Heart left ventricle (tissue), 16 donors: ENCODE results near the gene RNF224. TPM values are rescaled to one million over a fixed set of nuclear protein-coding genes. Genes with fewer than 3 reads are reported as not detected.

Source experiments
- ATAC-seq, 4 donors: fragments of 200-7000 bp; cut with Tn5 transposase; one replicate each; pipeline ENCODE4 v1.9.1; 2020 to 2022; ENCODE audit warnings: moderate library complexity in 4 of 4, mild to moderate bottlenecking in 3 of 4, moderate number of reproducible peaks in 1 of 4
- DNase-seq, 5 donors: peaks; one replicate each; pipeline ENCODE4 v3.0.0-alpha.2; 2020
- H3K27ac ChIP-seq, 12 donors: fragments of 200-600 bp; sonication (generic) in 4 of 12; one replicate each; pipeline versions ENCODE4 v1.5.0 to v1.8.0; 2016 to 2022; ENCODE audit warnings: mild to moderate bottlenecking in 2 of 12
- H3K27me3 ChIP-seq, 9 donors: fragments of 200-600 bp; sonication (generic) in 2 of 9; one replicate each; pipeline versions ENCODE4 v1.5.1 to v1.8.0; 2016 to 2022; ENCODE audit warnings: mild to moderate bottlenecking in 3 of 9
- H3K36me3 ChIP-seq, 9 donors: fragments of 200-600 bp; sonication (generic) in 2 of 9; one replicate each; pipeline versions ENCODE4 v1.5.0 to v1.8.0; 2018 to 2022; ENCODE audit warnings: mild to moderate bottlenecking in 2 of 9
- H3K4me1 ChIP-seq, 12 donors: fragments of 200-600 bp; sonication (generic) in 4 of 12; one replicate each; pipeline versions ENCODE4 v1.5.0 to v1.8.0; 2016 to 2022; ENCODE audit warnings: mild to moderate bottlenecking in 3 of 12
- H3K4me3 ChIP-seq, 12 donors: fragments of 200-600 bp; sonication (generic) in 4 of 12; one replicate each; pipeline versions ENCODE4 v1.5.0 to v1.8.0; 2017 to 2022; ENCODE audit warnings: mild to moderate bottlenecking in 9 of 12, moderate library complexity in 4 of 12
- H3K9me3 ChIP-seq, 12 donors: fragments of 200-600 bp; sonication (generic) in 4 of 12; one replicate each; pipeline versions ENCODE4 v1.5.0 to v1.8.0; 2016 to 2022; ENCODE audit warnings: mild to moderate bottlenecking in 1 of 12
- CTCF ChIP-seq, 12 donors: fragments of 200-600 bp; sonication (generic) in 4 of 12; IDR thresholded peaks; one replicate each; pipeline versions ENCODE4 v1.5.0 to v1.8.0; 2018 to 2022; ENCODE audit warnings: antibody characterized with exemption in 12 of 12, mild to moderate bottlenecking in 5 of 12
- POLR2A ChIP-seq, 2 donors: fragments of 450-650 bp; IDR thresholded peaks; one replicate each; pipeline ENCODE4 v1.6.1; 2017; ENCODE audit warnings: antibody characterized with exemption in 2 of 2, mild to moderate bottlenecking in 2 of 2, moderate library complexity in 2 of 2
- WGBS, 4 donors: extraction: QIAGEN DNeasy Blood & Tissue Kit in 2 of 4; methylation state at CpG; one replicate each; pipeline versions ENCODE4 v1.1.5 to v1.1.7; 2013 to 2018; 5-methylcytosine and 5-hydroxymethylcytosine counted together
- intact Hi-C, 10 donors: fragments of 100-400 bp; cut with DNase I; formaldehyde crosslinking; loops; one replicate each; pipeline versions ENCODE4 v1.11.1 to v1.14.2; 2022
- polyA plus RNA-seq, 2 donors: library from polyadenylated mRNA; stranded (reverse); fragments of 200-250 nt; gene quantifications; one replicate each; pipeline ENCODE4 v1.2.3, GENCODE V29; 2013
- total RNA-seq, 9 donors: library from RNA; depleted of rRNA in 2 of 9; stranded (reverse); fragments of >200 nt in 2 of 9; fragmentation: NEBNext Ultra II Directional in 3 of 9; extraction: Animal tissue kit (Norgen Biotek cat#: 25700) in 3 of 9; gene quantifications; one replicate each; pipeline versions ENCODE4 v1.1.0 to v1.2.4, GENCODE V29; 2016 to 2023
- donor health status: ischemic (EF 13 %, LVEDD 7.1; RV severe dilation, severe dysfunction).
- donor health status: healthy with polysubstance abuse.
- donor health status: DM: no; HTN: yes; CAD: no.
- donor health status: DM: no; HTN: no; CAD: no.
- donor health status: ischemic (EF 25% LVEDD 6.9; RV normal size, moderate dysfunction).
- donor health status: ischemic (EF 25% LVEDD 5.7; RV mildly dilated, moderate dysfunction).
- donor health status: healthy.
- donor health status: DM: yes; HTN: yes; CAD: no.
- donor health status: ischemic (EF 35%, LVEDD 5.7; RV mildly dilated, moderate dysfunction).
- donor health status: nonischemic (EF 11% LVEDD 7.7; RV severe dilation, severe dysfunction).
- donor health status: DM: yes; HTN: yes; CAD: no.
- donor health status: PGD.
- donor health status: ischemic (EF 29% LVEDD 5.4; RV normal size, mild dysfunction).
- donor health status: nonischemic (EF 23%, LVEDD 6.1; RV moderate dilation, normal function).

The RNF224 gene
- total and polyA plus RNA-seq, 11 donors: not detected

GRCh38 chr9:137198051-137198901, 29.0 kb upstream of the RNF224 start:
- WGBS, 4 donors: 61 to 75% (median 68%) methylated on average over 4 to 19 of the region's 19 CpGs
- ATAC-seq (no peak), DNase-seq (no peak)
- Histone ChIP-seq H3K4me1 (peaks cover 5 to 90% (median 71%) of the 10 kb centered on the region in 12 donors), H3K4me3 (peak overlapping the region in 9 of 12 donors; percentile 3 to 94 (median 68)), H3K27me3 (no peaks in the 10 kb centered on the region), H3K36me3 (no peaks in the 10 kb centered on the region), H3K9me3 (no peaks in the 10 kb centered on the region), H3K27ac (peak overlapping the region in 6 of 12 donors; percentile 8 to 70 (median 26))
- intact Hi-C loops: no loop called here
- TF ChIP-seq CTCF (IDR thresholded peaks at IDR 0.05) (no peak), POLR2A (IDR thresholded peaks at IDR 0.05) (no peak)

GRCh38 chr9:137198902-137199283, 28.4 kb upstream of the RNF224 start:
- Histone ChIP-seq H3K4me1 (peaks cover 5 to 90% (median 75%) of the 10 kb centered on the region in 12 donors), H3K27ac (peak overlapping the region in 9 of 12 donors; percentile 0 to 70 (median 17)), H3K4me3 (peak overlapping the region in 11 of 12 donors; percentile 3 to 94 (median 63)), H3K27me3 (no peaks in the 10 kb centered on the region), H3K9me3 (no peaks in the 10 kb centered on the region), H3K36me3 (no peaks in the 10 kb centered on the region)
- intact Hi-C loops: no loop called here
- no peak for TF ChIP-seq POLR2A (IDR thresholded peaks at IDR 0.05)
- TF ChIP-seq CTCF (IDR thresholded peaks at IDR 0.05): no peak
- 53 to 57% (median 55%) methylated on average over 11 of the region's 11 CpGs; no CpG with 5 or more reads in 1 of the 4 donors for WGBS, 4 donors
- DNase-seq (no peak), ATAC-seq (no peak)

GRCh38 chr9:137199411-137200121, 27.7 kb upstream of the RNF224 start:
- ATAC-seq: no peak
- H3K4me1 ChIP-seq: peaks cover 9 to 90% (median 78%) of the 10 kb centered on the region in 12 donors
- H3K27me3 ChIP-seq: no peaks in the 10 kb centered on the region
- H3K36me3 ChIP-seq: no peaks in the 10 kb centered on the region
- 6 to 8% (median 8%) methylated on average over 13 to 51 of the region's 51 CpGs; no CpG with 5 or more reads in 1 of the 4 donors for WGBS, 4 donors
- peak overlapping the region in 9 of 12 donors; percentile 0 to 70 (median 33) for H3K27ac ChIP-seq
- H3K4me3 ChIP-seq: peak overlapping the region; percentile 23 to 94 (median 66)
- intact Hi-C loops: loop anchor here in 1 of 10 donors (1.0 kb wide), 1 partner anchor 11 kb away; the partner anchor contains the start of genes ANAPC2 and SSNA1
- no peak for DNase-seq
- no peaks in the 10 kb centered on the region for H3K9me3 ChIP-seq
- TF ChIP-seq CTCF (IDR thresholded peaks at IDR 0.05) (no peak), POLR2A (IDR thresholded peaks at IDR 0.05) (no peak)
